Fibroblast of lung (primary cell): ENCODE results near the gene RFNG.

Experiments
- EZH2 ChIP-seq: IDR thresholded peaks from 2 replicates; pipeline ENCODE4 v1.5.1; 2012; ENCODE audit warnings: low read length, control low read depth, mild to moderate bottlenecking; ENCODE audit errors: missing control alignments
- TF ChIP-seq, protein P1 (sequence below), 2 donors: IDR thresholded peaks in 1 of 2; conservative IDR thresholded peaks in 1 of 2; 1 replicate in 1 of 2; 2 replicates in 1 of 2; pipeline ENCODE4 v1.5.1; 2011 to 2012; ENCODE audit warnings: low read length in 2 of 2, control low read depth in 1 of 2, inconsistent platforms in 1 of 2, low read depth in 1 of 2, mild to moderate bottlenecking in 1 of 2

DNA sequence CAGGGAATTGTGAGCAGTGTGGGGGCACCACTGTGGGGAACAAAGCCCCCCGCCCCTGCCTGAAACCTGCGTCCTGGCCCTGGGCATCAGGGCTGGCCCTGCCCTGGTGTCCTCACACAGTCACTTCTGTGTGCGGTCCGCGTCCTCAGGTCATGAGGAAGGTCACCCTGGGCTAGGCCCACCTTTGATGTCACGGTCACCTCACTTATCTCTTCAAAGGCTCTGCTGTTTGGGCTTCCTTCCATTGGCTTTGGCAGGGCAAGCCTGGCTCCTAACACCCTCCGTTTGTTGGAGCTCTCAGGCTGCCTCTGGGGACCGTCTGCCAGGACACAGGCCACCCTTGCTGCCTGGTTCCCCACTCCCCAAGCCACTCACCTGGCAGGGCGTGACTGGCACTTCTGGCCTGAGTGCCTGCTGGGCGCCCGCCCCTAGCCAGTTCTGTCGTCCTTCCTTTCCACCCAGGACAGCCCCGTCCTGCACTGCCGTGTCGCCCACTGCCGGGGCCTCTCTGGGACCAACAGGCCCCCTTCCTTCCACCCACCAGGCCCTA, 37.8 kb downstream of the RFNG start:
- TF ChIP-seq, protein P1, sequence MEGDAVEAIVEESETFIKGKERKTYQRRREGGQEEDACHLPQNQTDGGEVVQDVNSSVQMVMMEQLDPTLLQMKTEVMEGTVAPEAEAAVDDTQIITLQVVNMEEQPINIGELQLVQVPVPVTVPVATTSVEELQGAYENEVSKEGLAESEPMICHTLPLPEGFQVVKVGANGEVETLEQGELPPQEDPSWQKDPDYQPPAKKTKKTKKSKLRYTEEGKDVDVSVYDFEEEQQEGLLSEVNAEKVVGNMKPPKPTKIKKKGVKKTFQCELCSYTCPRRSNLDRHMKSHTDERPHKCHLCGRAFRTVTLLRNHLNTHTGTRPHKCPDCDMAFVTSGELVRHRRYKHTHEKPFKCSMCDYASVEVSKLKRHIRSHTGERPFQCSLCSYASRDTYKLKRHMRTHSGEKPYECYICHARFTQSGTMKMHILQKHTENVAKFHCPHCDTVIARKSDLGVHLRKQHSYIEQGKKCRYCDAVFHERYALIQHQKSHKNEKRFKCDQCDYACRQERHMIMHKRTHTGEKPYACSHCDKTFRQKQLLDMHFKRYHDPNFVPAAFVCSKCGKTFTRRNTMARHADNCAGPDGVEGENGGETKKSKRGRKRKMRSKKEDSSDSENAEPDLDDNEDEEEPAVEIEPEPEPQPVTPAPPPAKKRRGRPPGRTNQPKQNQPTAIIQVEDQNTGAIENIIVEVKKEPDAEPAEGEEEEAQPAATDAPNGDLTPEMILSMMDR (conservative IDR thresholded peaks at IDR 0.05 in 1 of 2, IDR thresholded peaks at IDR 0.05 in 1 of 2; ENCODE audit: low read depth in 1 of 2, low read length in 2 of 2), result no peak
- TF ChIP-seq EZH2, result no peak
